Esophagus muscularis mucosa (tissue), 3 donors: ENCODE measurements around the gene KIRREL3.

Experiments
- CTCF ChIP-seq, 3 experiments: fragments of 200-600 bp in 2 of 3; fragments of 450-650 bp in 1 of 3; sonication (generic) in 2 of 3; IDR thresholded peaks; one replicate each; pipeline ENCODE4 v1.5.1; 2017 to 2019; ENCODE audit warnings: antibody characterized with exemption in 3 of 3, mild to moderate bottlenecking in 2 of 3, moderate library complexity in 1 of 3
- POLR2A ChIP-seq: fragments of 450-650 bp; IDR thresholded peaks from one replicate; pipeline ENCODE4 v1.6.1; 2017; ENCODE audit warnings: antibody characterized with exemption, moderate library complexity, mild to moderate bottlenecking, low read depth
- POLR2AphosphoS5 ChIP-seq, 2 donors: sonication (generic); formaldehyde crosslinking; IDR thresholded peaks; one replicate each; pipeline ENCODE4 v1.6.1; 2017; ENCODE audit warnings: antibody characterized with exemption in 2 of 2

DNA sequence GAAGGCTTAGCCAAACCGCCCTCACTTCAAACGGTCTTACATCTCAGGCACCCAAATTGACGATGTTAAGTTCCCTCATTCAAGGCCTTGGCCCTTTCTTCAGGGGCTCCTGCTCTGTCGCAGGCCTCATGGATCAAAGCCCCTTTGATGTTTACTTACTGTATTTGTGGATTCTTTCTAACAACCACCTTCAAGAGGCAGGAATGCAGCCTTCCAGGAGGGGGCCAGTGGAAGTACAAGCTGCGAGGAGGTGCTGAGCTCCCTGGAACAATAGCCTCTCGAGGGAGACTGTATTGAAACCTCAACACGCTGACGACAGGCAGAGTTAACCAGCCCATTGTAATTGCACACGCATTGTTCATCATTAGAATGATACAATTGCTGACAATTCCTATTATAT is 436.0 kb downstream of the KIRREL3 start:
- TF ChIP-seq POLR2A (no peak), POLR2AphosphoS5 (IDR thresholded peaks at IDR 0.05) (no peak), CTCF (IDR thresholded peaks at IDR 0.05) (no peak)
